H7 (cell line): ENCODE results near the gene PXT1. TPM values are rescaled to one million over a fixed set of nuclear protein-coding genes. Genes with fewer than 3 reads are reported as not detected.
"Not testable (repeated sequence)": the region's sequence is repeated elsewhere in the genome, so short reads cannot be mapped to it uniquely, and the experiment has no call there.

Experiments used
- DNase-seq: peaks from one replicate; pipeline ENCODE4 v3.0.0; 2012
- H3K27me3 ChIP-seq: 2 replicates; pipeline ENCODE4 v1.6.0; 2011; ENCODE audit warnings: mild to moderate bottlenecking, low read length; ENCODE audit not compliant: control insufficient read depth, insufficient read depth
- H3K36me3 ChIP-seq: replicated peaks from 2 replicates; pipeline ENCODE4 v1.5.1; 2011; ENCODE audit warnings: low read length; ENCODE audit not compliant: control insufficient read depth, insufficient read depth
- H3K4me3 ChIP-seq: 2 replicates; pipeline ENCODE4 v1.5.1; 2011; ENCODE audit warnings: low read depth, mild to moderate bottlenecking, control low read depth, low read length, moderate library complexity; ENCODE audit not compliant: insufficient read depth
- total RNA-seq: library from RNA; depleted of rRNA; stranded (reverse); fragments of >200 nt; shearing (Covaris generic); gene quantifications from 2 replicates; pipeline ENCODE4 v1.2.3, GENCODE V29; 2014

PXT1 gene
- total RNA-seq, 1 experiment from 2014 or later: 0.03 TPM

DNA sequence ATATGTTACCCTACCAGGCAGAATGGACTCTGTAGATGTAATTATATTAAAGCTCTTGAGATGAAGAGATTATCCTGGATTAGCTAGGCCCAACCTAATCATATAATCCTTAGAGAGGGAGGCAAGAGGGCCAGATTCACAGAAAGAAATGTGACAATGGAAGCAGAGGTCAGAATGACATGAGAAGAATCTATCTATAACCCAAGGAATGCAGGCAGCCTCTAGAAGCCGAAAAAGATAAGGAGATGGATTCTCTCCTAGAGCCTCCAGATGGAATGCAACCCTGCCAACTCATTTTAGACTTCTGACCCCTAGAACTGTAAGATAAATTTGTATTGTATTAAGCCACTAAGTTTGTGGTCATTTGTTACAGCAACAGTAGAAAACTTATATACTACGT is 12.3 kb downstream of the PXT1 start:
- Histone ChIP-seq H3K27me3 (no peaks in the 10 kb centered on the region), H3K4me3 (no peak overlapping the region), H3K36me3 (no peaks in the 10 kb centered on the region)
- no peak for DNase-seq

DNA sequence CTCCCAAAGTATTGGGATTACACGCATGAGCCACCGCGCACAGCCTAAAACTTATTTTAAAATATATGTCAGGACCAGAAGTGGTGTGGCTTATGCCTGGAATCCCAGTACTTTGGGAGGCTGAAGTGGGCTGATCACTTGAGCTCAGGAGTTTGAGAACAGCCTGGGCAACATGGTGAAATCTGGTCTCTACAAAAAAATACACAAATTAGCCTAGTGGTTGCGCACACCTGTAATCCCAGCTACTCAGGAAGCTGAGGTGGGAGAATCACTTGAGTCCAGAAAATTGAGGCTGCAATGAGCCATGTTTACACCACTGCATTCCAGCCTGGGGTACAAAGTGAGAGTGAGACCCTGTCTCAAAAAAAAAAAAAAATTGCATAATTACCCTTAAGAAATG is 13.7 kb downstream of the PXT1 start:
- no peak overlapping the region for H3K4me3 ChIP-seq
- no peak for DNase-seq
- no peaks in the 10 kb centered on the region for H3K27me3 ChIP-seq
- H3K36me3 ChIP-seq: no peaks in the 10 kb centered on the region

DNA sequence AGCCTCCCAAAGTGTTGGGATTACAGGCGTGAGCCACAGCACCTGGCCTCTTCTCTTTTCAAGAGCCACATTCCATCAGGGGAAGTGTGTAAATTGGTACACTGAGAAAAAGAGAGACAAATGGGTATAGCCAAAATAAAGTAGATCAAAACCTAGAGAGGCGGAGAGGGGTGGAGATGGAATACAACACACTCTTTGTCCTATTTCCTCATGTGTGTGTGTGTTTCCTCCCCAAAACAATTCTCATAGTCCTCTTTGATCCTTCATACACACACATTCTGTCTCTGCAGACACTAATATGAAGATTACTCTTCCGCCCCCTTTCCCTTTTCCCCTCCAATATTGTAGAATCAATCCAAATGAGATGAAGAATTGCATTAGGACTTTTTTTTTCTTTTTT is 16.0 kb downstream of the PXT1 start:
- no peak for DNase-seq
- no peak overlapping the region for H3K4me3 ChIP-seq
- H3K27me3 ChIP-seq: no peaks in the 10 kb centered on the region
- H3K36me3 ChIP-seq: no peaks in the 10 kb centered on the region

DNA sequence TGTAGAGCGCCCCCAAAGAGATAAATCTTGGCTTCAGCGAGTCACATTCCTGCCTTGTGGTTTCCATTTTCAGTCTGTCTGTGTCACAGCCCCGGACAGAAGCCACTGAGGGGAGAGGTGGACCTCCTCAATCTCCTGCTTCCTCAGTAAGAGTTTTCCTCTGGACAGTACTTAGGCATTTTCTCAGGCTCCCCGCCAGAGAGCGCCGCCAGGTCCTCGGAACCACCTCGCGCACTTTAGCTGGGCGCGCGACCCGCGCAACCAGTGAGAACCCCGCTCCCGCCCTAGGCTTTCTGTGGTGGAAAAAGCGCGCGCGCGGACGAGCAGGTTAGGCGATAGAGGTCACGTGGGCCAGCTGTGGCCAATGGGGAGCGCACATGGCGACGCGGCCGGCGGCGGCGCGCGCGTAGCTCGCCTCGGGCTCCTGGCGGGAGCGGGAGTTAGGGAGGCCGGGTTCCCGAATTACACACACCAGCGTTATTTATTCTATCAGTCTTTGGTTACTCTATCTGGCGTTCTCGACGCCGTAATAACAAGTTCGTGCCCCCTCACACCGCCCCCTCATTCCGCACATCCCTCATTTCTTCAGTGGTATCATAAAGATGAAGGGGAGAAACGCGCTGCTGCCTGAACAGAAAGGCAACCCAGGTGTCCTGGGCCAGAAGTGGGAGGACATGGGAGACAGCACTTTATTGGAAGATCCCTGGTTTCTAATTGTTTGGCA is 19.4 kb downstream of the PXT1 start:
- peak overlapping the region; percentile 61 for H3K4me3 ChIP-seq
- no peaks in the 10 kb centered on the region for H3K36me3 ChIP-seq
- peak; percentile 97 for DNase-seq
- no peaks in the 10 kb centered on the region for H3K27me3 ChIP-seq

DNA sequence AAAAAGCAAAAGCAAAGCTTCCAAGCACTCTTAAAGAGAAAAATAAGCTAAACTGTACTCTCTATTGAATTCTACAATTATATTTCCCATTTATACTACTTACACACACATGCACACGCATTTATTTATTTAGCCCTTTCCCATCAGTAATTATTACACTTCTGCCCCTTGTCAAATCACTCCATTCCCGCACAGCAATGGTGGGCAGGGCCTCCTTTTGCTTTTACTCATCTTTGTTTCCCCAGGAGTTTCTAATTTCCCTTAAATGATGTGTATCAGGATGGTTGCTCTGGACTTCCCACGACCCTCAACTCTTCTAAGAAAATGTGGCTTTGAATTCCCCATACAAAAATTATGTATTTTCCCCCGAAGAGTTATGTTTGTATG is 19.9 kb downstream of the PXT1 start:
- no peak for DNase-seq
- Histone ChIP-seq H3K27me3 (no peaks in the 10 kb centered on the region), H3K36me3 (no peaks in the 10 kb centered on the region), H3K4me3 (peak overlapping the region; percentile 61)

DNA sequence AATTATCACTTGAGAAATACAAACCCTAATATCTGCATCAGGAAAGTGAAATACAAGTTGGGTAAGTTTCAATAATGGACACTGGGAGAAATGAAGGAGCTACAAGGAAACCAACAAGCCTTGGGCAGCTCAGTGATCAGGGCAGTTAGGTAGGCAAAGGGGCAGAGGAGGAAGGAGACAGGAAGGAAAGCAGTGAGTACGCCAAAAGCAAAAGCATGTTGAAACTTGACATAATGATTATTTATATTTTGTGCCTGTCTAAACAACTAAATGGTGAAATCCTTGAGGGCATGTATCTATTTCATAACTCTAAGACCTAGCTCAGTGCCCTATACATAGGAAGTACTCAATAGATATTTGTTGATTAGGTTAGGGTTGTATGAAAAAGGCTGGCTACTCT is 23.3 kb downstream of the PXT1 start:
- Histone ChIP-seq H3K4me3 (no peak overlapping the region), H3K36me3 (no peaks in the 10 kb centered on the region), H3K27me3 (no peaks in the 10 kb centered on the region)
- no peak for DNase-seq

DNA sequence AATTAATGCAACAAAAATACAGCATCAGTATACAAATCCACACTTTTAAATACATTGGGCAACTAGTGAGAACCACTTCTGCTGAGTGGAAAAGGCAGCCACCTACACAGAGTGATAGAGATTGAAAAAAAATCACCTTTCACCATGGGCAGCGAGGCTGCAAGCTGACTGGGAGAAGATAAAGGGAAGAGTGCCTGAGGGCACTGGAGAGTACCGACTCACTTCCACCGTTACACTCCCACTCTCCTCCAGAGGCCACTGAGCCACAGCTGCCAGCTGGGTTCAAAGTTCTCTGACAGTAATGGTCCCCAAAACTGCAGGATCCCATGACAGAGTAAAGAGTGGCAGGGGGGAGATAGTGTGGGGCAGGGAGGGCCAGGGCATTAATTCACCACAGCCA is 24.1 kb downstream of the PXT1 start:
- no peak for DNase-seq
- Histone ChIP-seq H3K27me3 (no peaks in the 10 kb centered on the region), H3K36me3 (no peaks in the 10 kb centered on the region), H3K4me3 (no peak overlapping the region)

DNA sequence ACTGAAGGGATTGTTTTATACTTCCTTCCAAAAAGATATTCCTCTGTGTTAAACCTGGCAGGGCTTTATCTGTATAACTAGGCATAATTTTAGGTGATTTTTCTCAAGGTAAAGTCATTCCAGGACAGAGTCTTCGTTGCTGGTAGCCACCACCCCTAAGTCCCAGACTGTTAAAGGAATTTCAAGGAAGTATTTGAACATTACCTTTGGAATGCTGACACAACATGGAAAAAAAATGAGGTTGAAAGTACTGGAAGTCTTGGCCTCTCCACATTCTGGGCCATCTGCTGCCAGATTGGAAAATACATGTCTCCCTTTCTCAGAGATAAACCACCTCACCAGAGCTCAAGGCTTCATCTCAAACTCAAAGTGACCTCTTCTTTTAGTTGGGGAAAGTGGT is 28.2 kb downstream of the PXT1 start:
- no peak for DNase-seq

DNA sequence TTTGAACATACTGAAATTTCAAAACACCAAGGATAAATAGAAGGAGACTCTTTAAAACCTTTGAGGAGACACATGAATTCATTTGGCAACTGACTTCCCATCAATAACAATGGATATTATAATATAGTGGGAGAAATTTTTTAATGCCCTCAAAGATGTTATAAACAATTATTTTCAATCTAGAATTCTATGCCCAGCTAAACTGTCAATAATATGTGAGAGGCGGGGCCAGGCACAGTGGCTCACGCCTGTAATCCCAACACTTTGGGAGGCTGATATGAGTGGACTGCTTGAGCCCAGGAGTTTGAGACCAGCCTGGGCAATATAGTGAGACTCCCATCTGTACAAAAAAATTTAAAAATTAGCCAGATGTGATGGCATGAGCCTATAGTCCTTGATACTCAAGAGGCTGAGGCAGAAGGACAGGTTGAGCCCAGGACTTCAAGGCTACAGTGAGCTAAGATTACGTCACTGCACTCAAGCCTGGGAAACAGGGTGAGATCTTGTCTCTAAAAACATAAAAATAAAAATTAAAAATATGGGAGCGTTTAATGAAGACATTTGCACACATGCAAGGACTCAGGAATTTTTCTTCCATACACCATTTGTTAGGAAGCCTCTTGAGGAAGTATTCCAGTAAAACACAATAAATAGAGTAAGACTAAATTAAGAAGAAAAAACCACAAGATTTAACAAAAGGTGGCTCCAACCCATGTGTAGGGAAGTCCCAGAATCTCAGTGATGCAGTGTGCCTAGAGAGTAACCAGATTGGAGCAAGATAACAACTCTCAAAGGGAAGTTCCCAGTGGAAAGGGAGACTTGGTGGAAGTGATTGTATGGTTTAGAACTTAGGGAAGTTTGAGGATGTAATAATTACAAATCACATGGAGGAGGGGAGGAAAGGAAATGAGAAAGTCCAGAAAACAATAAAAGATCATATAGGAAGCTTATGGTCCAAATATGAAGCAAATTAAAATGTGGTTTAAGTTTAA is 28.9 kb downstream of the PXT1 start:
- no peaks in the 10 kb centered on the region for H3K36me3 ChIP-seq
- H3K4me3 ChIP-seq: no peak overlapping the region
- no peaks in the 10 kb centered on the region for H3K27me3 ChIP-seq
- no peak for DNase-seq

More for the DNA sequence above, 28.2 kb downstream of the PXT1 start:
- Histone ChIP-seq H3K4me3 (no peak overlapping the region), H3K27me3 (no peaks in the 10 kb centered on the region), H3K36me3 (no peaks in the 10 kb centered on the region)

DNA sequence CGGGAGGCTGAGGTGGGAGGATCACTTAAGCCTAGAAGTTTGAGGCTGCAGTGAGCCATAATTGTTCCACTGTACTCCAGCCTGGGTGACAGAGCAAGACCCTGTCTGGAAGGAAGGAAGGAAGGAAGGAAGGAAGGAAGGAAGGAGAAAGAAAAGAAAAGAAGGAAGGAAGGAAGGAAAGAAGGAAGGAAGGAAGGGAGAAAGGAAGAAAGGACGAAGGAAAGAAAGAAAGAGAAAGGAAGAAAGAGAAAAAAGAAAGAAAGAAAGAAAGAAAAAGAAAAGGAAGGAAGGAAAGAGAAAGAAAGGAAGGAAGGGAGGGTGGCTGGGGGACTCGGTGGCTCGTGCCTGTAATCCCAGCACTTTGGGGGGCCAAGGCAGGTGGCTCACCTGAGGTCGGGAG is 32.9 kb downstream of the PXT1 start:
- H3K27me3 ChIP-seq, DNase-seq, H3K4me3 ChIP-seq, H3K36me3 ChIP-seq: not testable (repeated sequence)

DNA sequence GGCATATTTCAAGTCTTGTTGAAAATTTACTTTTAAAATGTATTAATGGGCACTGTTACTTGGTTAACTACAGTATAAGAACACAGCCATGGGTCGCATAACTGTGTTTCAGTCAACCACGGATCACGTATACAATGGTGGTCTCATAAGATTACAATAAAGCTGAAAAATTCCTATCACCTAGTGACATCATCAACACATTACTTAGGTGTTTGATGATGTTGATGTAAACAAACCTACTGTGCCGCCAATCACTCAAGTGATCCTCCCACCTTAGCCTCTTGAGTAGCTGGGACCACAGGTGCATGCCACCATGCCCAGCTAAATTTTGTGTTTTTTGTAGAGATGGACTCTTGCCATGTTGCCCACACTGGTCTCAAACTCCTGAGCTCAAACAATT is 38.5 kb downstream of the PXT1 start:
- Histone ChIP-seq H3K27me3 (no peaks in the 10 kb centered on the region), H3K36me3 (no peaks in the 10 kb centered on the region), H3K4me3 (no peak overlapping the region)
- DNase-seq: no peak

DNA sequence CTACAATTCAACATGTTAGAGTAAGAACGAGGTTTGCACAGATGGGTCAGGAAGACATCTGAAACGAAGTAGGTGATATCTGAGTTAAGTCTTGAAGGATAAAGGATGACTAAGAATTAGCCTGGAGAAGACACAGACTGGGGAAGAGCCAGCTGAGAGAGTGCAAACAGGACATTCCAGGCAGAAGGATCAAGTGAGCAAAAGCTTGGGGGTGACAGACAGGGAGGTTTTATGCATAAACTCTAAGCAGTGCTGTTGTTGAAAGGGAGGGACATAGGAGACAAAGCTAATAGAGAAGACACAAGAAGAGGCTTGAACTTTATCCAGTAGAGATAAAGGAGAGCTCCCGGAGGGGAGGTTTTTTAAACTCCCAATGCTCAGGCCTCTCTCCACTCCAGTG is 40.2 kb downstream of the PXT1 start:
- no peaks in the 10 kb centered on the region for H3K27me3 ChIP-seq
- H3K4me3 ChIP-seq: no peak overlapping the region
- no peak for DNase-seq
- H3K36me3 ChIP-seq: no peaks in the 10 kb centered on the region

DNA sequence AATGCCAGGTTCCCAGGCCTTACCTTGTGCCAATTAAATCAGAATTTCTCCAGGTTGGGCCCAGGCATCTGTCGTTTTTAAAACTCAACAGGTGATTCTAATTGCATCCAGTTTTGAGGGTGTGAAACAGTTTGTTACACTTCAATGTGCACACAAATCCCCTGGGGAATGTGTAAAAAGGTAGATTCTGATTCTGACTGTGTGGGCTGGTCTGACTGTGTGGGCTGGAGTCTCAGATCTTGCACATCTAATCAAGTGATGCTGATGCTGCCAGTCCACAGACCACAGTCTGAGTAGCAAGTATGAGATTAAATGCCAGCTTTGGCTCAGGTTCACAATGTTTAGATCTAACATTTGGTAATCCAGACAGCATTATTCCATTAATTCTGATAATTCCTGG is 42.7 kb downstream of the PXT1 start:
- DNase-seq: no peak
- no peak overlapping the region for H3K4me3 ChIP-seq
- H3K36me3 ChIP-seq: no peaks in the 10 kb centered on the region
- H3K27me3 ChIP-seq: no peaks in the 10 kb centered on the region

DNA sequence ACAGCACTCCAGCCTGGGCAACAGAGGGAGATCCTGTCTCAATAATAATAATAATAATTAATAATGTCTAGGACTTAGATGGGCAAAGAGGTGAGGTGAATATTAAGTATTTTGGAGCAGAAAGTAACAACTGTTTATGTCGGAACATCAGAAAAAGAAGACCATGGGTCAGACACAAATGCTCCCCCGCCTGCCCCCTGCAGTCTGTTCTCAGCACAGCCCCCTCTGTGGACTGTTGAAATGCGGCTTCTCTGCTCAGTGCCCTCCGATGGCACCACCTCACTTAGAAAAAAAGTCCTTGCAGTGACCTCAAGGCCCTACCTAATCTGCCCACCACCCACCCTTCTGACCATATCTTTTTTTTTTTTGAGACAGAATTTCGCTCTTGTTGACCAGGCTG is 50.0 kb downstream of the PXT1 start:
- no peak for DNase-seq
- Histone ChIP-seq H3K4me3 (no peak overlapping the region), H3K36me3 (no peaks in the 10 kb centered on the region), H3K27me3 (peaks cover 18% of the 10 kb centered on the region)

DNA sequence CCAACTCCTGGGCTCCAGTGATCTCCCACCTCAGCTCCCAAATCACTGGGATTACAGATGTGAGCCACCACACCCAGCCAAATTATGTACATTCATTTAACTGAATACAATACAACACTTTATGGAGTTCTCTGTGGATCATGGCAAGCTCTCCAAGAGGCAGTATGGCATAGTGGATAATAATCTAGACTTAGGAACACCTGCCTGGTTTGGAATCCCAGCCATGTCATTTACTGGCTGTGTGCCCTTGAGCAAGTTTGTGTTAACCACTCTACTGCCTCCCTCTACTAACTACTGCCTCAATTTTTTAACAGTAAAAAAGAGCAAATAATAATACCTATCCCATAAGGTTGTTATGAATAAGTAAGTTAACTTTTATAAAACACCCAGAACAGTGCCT is 53.3 kb downstream of the PXT1 start:
- H3K36me3 ChIP-seq: no peaks in the 10 kb centered on the region
- H3K4me3 ChIP-seq: no peak overlapping the region
- peaks cover 35% of the 10 kb centered on the region for H3K27me3 ChIP-seq
- DNase-seq: no peak
